HG03565 (cell line): ENCODE results near the gene MPV17L2.

Source experiments
- ATAC-seq: cut with Tn5 transposase; IDR thresholded peaks from one replicate; pipeline ENCODE4 v1.9.1; 2021; ENCODE audit warnings: mild to moderate bottlenecking, moderate library complexity; ENCODE audit not compliant: unreplicated experiment

The MPV17L2 gene

GRCh38 chr19:18232540-18233223 lies 39.7 kb downstream of the MPV17L2 start:
- no peak for ATAC-seq

DNA sequence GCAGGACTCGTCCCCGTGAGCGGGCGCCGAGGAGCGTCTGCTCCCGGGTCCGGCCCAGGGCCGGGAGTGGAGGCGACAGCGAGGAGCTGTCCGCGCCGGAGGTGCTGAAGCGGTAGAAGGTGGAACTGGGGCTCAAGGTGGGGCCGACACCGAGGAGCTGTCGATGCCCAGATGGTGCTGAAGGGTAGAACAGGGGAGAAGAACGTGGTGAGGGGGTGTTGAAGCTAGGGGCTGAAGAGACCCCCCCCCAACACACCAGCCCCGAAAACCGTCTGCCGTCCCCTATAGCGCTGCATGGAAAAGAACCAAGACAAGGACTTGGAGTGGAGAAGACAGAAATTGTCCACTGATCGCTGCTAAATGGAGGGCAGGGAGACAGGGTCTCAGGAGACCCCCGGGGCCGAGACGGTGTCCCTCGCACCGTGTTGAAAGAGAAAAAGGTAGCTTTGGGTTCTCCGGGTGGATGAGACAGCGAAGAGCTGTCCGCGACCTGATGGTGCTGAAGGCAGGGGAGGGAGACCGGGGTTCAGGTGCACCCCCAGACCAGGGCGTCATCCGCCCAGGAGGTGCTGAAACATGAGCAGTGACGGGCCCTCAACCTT lies 40.3 kb downstream of the MPV17L2 start:
- ATAC-seq: no peak

GRCh38 chr19:18234194-18234593 lies 41.2 kb downstream of the MPV17L2 start:
- no peak for ATAC-seq

- no peak for ATAC-seq
These were observed 46.3 kb downstream of the MPV17L2 start for GRCh38 chr19:18239303-18239702.

DNA sequence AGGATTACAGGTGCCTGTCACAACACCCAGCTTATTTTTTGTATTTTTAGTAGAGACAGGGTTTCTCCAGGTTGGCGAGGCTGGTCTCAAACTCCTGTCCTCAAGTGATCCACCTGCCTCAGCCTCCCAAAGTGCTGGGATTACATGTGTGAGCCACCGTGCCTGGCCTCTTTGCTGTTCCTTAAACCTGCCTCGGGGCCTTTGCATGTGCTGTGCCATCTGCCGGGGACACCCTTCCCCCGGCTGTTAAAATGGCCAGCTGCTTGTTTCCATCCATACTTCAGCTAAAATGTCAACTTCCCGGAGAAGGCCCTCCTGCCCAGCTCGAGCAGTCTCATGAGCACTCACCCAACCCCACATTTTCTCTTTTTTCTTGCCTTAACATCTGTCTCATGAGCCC lies 52.3 kb downstream of the MPV17L2 start:
- ATAC-seq: no peak
